BJ (cell line): ENCODE measurements around the gene KLHL35. TPM values are rescaled to one million over a fixed set of nuclear protein-coding genes. Genes with fewer than 3 reads are reported as not detected.

Experiments
- CTCF ChIA-PET: fragments of 350-600 bp; formaldehyde crosslinking; extraction: SDS; loops from one replicate; lab custom pipeline; 2021; ENCODE audit warnings: antibody characterized with exemption, inconsistent platforms; lab: Yijun Ruan, JAX
- POLR2A ChIA-PET: fragments of 300-600 bp; sonication (Branson Sonifier 250); formaldehyde crosslinking; extraction: SDS; loops from one replicate; lab custom pipeline; 2021; ENCODE audit warnings: antibody characterized with exemption; lab: Charles Lee
- DNase-seq: peaks from one replicate; pipeline ENCODE4 v3.0.0-alpha.2; 2011; ENCODE audit warnings: low read depth
- H3K27me3 ChIP-seq: 2 replicates; pipeline ENCODE4 v1.6.0; 2011; ENCODE audit warnings: low read length; ENCODE audit not compliant: control insufficient read depth, insufficient read depth
- H3K36me3 ChIP-seq: 2 replicates; pipeline ENCODE4 v1.5.1; 2011; ENCODE audit warnings: low read length; ENCODE audit not compliant: control insufficient read depth, insufficient read depth
- H3K4me3 ChIP-seq: 2 replicates; pipeline ENCODE4 v1.5.1; 2011; ENCODE audit warnings: low read depth, mild to moderate bottlenecking, control low read depth, low read length
- polyA plus RNA-seq: library from polyadenylated mRNA; depleted of rRNA; stranded (reverse); fragments of >200 nt; gene quantifications from 2 replicates; pipeline ENCODE4 v1.2.3, GENCODE V29; 2011
- TF ChIP-seq, protein P1 (sequence below): IDR thresholded peaks from 2 replicates; pipeline ENCODE4 v1.5.1; 2011; ENCODE audit warnings: low read depth, mild to moderate bottlenecking, control low read depth, inconsistent platforms, low read length, moderate library complexity; ENCODE audit not compliant: insufficient read depth

Gene KLHL35
- polyA plus RNA-seq, 1 experiment, result 3.1 TPM

DNA sequence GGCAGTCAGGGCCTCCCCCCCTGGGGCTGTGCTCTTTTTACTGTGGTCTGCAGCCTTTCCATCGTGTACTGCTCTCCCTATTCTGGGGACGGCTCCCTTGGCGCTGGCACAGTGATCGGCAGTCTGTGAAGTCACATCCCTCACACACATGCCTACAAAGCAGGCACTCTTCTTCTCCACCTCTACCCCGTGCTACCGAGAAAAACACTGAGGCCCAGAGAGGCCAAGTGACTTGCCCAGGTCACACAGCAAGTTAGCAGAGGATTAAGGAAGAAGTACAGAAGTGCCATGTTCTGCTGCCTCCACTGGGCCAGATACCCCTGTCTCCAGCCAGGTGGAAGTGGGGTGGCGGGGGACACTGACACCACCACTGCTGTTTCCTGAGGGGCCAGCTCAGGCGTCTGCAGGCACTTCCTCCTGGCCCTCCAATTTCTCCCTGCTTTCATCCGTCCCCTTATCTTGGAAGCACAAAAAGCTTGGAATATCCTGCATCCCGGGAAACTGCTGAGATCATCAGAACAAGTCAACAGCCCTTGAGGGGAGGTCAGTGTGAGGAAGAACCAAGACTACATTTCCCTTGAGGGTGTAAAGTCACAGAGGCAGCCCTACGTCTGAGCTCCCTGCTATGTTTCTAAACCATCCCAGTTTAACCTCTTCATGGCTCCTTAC is 30.2 kb upstream of the KLHL35 start:
- Histone ChIP-seq H3K36me3 (no peaks in the 10 kb centered on the region), H3K4me3 (no peak overlapping the region), H3K27me3 (no peaks in the 10 kb centered on the region)
- TF ChIP-seq, protein P1, sequence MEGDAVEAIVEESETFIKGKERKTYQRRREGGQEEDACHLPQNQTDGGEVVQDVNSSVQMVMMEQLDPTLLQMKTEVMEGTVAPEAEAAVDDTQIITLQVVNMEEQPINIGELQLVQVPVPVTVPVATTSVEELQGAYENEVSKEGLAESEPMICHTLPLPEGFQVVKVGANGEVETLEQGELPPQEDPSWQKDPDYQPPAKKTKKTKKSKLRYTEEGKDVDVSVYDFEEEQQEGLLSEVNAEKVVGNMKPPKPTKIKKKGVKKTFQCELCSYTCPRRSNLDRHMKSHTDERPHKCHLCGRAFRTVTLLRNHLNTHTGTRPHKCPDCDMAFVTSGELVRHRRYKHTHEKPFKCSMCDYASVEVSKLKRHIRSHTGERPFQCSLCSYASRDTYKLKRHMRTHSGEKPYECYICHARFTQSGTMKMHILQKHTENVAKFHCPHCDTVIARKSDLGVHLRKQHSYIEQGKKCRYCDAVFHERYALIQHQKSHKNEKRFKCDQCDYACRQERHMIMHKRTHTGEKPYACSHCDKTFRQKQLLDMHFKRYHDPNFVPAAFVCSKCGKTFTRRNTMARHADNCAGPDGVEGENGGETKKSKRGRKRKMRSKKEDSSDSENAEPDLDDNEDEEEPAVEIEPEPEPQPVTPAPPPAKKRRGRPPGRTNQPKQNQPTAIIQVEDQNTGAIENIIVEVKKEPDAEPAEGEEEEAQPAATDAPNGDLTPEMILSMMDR, result no peak
- ChIA-PET CTCF (interaction anchor here (0.8 to 2.4 kb wide), 3 partner anchors 12 to 75 kb away, joined by 3 to 14 read pairs (median 4); no protein-coding TSS in a partner anchor), POLR2A (no interaction called here)
- no peak for DNase-seq

DNA sequence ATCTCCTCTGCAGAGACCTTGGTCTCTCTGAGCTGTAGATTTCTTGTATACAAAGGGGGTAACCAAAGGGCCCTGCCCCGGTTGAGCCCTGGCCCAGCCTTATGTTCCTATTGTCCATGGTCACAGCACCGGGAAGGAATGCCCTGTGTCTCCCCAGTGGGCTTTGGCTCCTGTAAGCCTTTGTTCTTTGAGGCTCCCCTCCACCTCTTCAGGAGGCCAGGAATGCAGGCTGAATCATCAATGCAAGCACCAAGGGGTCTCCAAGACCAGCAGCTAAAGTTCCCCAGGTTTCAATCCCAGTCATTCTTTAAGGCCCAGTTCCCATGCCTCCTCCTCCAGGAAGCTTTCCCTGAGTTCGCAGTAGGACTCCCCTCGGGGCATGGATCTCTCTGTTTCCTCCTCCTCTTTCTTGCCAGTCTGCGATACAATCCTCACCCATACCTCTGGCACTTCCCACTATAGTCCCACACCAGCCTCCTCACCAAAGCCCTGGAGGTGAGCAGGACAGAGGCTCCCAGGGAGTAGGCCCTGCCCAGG is 29.2 kb upstream of the KLHL35 start:
- Histone ChIP-seq H3K4me3 (no peak overlapping the region), H3K36me3 (no peaks in the 10 kb centered on the region), H3K27me3 (no peaks in the 10 kb centered on the region; the same call in 1 of the 2 replicates)
- ChIA-PET POLR2A (no interaction called here), CTCF (interaction anchor here (1.7 to 2.2 kb wide), 2 partner anchors 14 to 16 kb away, joined by 7 to 9 read pairs; no protein-coding TSS in a partner anchor)
- TF ChIP-seq, protein P1, result no peak
- no peak for DNase-seq

DNA sequence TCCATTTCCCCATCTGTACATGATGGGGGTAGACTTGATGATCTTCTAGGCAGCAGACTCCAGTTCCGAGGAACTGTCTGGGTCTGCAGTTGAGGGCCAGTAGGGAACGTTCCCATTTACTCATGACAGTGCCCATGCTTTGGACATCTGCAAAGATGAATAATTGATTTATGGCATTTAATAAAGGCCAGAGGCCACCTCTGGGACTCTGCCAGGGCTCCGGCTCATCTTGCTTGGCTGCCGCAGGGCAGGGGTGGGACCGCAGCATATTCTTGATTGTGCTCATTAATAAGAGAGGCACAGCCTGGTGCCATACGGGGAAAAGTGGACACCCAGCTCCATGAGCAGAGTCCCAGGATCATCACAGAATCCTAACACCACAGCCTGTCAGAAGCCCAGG is 28.1 kb upstream of the KLHL35 start:
- Histone ChIP-seq H3K4me3 (no peak overlapping the region), H3K27me3 (no peaks in the 10 kb centered on the region; the same call in 1 of the 2 replicates), H3K36me3 (peaks cover 1% of the 10 kb centered on the region)
- TF ChIP-seq, protein P1, result no peak
- ChIA-PET CTCF (interaction anchor here (1.0 to 2.2 kb wide), 3 partner anchors 10 to 15 kb away, joined by 3 to 9 read pairs (median 7); no protein-coding TSS in a partner anchor), POLR2A (no interaction called here)
- DNase-seq, result no peak

DNA sequence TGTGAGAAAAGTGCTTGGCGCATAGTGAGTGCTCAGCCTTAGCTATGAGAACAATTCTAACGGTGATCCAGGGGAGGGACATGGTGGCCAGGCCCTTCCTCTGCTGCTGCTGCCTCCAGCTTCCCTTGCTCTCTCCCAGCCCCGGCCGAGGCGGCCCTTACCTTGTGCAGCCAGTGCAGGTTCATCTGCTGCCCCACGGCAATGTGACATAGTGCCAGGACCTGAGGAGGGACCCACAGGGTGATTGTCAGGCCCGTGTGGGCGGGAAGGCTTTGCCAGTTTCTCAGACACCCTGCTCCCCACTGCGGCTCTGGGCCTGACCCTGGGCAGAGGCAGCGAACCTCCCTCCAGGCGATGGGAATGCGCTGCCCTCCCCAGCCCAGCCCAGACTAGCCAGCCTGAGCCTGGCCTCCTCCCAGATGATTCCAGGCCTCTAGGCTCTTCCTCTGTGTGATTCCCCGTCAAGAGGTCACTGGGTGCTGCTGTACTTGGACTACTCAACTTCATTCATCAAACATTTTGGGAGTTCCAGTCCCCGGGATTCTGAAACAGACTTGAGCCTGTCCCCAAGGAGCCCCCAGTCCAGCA is 23.7 kb upstream of the KLHL35 start:
- no peaks in the 10 kb centered on the region; the same call in 1 of the 2 replicates for H3K27me3 ChIP-seq
- H3K4me3 ChIP-seq, result no peak overlapping the region
- CTCF ChIA-PET, result interaction anchor here (1.2 kb wide), 1 partner anchor 66 kb away, joined by 4 read pairs; no protein-coding TSS in a partner anchor
- no peak for DNase-seq
- H3K36me3 ChIP-seq, result peaks cover 1% of the 10 kb centered on the region
- POLR2A ChIA-PET, result no interaction called here
- TF ChIP-seq, protein P1, result no peak

DNA sequence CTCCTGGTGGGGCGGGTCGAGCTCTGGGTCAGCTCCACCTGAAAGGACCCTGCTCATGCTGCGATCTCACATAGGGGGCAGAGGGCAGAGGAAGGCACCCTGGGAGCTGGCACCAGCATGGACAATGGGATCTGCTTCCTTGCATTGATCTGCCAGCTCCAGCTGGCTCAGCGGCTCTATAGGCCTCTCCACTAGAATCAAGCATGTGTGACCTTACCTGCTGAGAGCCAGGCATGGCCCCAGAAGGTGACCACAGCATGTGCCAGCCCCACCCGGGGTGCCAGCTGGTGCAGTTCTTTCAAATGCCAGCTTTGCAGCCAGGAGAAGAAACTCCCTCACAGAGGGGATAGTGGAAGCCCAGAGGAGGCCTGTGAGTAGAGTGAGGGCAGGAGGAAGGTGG is 22.0 kb upstream of the KLHL35 start:
- TF ChIP-seq, protein P1, result no peak
- DNase-seq, result no peak
- H3K36me3 ChIP-seq, result peaks cover 1% of the 10 kb centered on the region
- no peaks in the 10 kb centered on the region; the same call in 1 of the 2 replicates for H3K27me3 ChIP-seq
- ChIA-PET CTCF (interaction anchor here (0.8 to 7.3 kb wide), 6 partner anchors 9 to 77 kb away, joined by 3 to 56 read pairs (median 6); partner anchors contain the start of gene GDPD5), POLR2A (no interaction called here)
- no peak overlapping the region for H3K4me3 ChIP-seq
